ENCODE data around the gene DENND1A.

GRCh38 chr9:123343443-123344191 lies 586.3 kb downstream of the DENND1A start:
- TF ChIP-seq, protein P1, sequence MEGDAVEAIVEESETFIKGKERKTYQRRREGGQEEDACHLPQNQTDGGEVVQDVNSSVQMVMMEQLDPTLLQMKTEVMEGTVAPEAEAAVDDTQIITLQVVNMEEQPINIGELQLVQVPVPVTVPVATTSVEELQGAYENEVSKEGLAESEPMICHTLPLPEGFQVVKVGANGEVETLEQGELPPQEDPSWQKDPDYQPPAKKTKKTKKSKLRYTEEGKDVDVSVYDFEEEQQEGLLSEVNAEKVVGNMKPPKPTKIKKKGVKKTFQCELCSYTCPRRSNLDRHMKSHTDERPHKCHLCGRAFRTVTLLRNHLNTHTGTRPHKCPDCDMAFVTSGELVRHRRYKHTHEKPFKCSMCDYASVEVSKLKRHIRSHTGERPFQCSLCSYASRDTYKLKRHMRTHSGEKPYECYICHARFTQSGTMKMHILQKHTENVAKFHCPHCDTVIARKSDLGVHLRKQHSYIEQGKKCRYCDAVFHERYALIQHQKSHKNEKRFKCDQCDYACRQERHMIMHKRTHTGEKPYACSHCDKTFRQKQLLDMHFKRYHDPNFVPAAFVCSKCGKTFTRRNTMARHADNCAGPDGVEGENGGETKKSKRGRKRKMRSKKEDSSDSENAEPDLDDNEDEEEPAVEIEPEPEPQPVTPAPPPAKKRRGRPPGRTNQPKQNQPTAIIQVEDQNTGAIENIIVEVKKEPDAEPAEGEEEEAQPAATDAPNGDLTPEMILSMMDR (conservative IDR thresholded peaks at IDR 0.05; ENCODE audit: low read depth in 2 of 2), result no peak
- TF ChIP-seq EZH2phosphoT487 (IDR thresholded peaks at IDR 0.05; ENCODE audit: unreplicated experiment) (no peak), CREB1 (CRISPR knock-in tag; IDR thresholded peaks at IDR 0.05; ENCODE audit: low read depth) (no peak), EZH2 (IDR thresholded peaks at IDR 0.05; ENCODE audit: low read depth, unreplicated experiment) (no peak)
